GM19240 (cell line): ENCODE results near the gene SLC11A1.

Source experiments
- DNase-seq: peaks from one replicate; pipeline ENCODE4 v3.0.0; 2011; ENCODE audit warnings: low spot score; ENCODE audit not compliant: insufficient read length

SLC11A1 gene

DNA sequence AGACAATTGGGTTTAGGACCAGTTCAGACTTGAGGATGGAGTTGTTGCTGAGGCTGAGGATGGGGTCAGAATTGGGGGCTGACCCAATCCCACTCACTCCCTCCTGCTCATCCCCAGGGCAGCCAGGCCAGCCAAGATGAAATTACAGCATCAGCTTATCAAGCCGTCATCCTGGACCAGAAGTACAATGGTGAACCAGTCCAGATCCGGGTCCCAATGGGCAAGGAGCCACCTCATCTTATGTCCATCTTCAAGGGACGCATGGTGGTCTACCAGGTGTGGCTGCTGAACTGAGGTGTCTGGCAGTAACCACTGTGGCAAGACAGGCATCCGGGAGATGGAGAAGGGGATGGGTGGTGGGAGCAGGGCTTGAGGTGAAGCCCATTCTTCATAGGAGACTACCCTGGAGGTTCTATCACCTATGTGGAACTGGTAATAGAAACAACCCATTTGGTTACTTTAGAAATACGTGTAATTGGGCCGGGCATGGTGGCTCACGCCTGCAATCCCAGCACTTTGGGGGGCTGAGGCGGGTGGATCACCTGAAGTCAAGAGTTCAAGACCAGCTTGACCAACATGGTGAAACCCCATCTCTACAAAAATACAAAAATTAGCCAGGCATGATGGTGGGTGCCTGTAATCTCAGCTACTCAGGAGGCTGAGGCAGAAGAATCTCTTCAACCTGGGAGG is 50.7 kb downstream of the SLC11A1 start:
- no peak for DNase-seq

DNA sequence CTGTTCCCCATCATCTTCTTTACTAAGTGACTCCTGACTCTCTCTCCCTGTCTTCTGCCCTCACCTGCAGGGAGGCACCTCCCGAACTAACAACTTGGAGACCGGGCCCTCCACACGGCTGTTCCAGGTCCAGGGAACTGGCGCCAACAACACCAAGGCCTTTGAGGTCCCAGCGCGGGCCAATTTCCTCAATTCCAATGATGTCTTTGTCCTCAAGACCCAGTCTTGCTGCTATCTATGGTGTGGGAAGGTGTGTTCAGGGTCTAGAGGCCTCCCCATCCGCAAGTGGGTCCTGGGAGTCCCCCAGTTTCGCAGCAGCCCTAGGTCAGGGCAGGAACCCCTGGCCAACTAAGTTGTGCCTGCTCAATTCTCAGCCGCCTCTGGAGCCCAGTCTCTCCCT is 52.4 kb downstream of the SLC11A1 start:
- DNase-seq = no peak

DNA sequence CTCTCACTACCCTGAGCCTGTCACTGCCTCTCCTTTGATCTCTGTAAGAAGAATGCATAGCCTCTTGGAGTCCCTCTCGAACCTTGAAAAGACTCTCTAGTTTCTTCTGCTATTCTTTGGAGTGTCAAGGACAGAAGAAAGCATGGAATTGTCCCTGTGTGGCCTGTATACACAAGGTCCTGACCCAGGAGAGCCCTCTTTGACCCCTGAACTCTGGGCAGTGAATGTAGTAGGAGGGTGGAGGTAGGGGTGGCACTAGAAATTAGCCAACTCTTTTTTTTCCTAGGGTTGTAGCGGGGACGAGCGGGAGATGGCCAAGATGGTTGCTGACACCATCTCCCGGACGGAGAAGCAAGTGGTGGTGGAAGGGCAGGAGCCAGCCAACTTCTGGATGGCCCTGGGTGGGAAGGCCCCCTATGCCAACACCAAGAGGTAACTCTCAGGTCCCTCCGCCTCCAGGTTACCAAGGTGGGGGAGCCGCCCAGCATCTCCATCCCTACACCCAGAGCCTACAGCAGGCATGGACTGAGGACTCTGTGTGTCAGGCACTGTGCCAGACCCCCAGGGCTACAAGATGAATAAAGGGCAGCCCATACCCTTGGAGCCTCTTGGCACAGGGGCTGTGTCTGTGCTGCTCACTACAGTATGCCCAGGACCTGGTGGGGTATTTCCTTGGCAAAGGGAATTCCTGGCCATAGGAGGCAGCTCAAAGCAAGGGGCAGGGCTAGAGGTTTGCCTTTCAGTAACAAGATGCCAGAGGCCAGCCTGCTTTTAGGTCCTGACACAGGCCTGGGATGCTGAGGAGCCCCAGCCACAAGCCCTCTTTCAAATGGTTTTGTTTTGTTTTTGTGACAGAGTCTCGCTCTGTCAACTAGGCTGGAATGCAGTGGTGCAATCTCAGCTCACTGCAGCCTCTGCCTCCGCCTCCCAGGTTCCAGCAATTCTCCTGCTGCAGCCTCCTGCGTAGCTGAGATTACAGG is 53.2 kb downstream of the SLC11A1 start:
- no peak for DNase-seq

DNA sequence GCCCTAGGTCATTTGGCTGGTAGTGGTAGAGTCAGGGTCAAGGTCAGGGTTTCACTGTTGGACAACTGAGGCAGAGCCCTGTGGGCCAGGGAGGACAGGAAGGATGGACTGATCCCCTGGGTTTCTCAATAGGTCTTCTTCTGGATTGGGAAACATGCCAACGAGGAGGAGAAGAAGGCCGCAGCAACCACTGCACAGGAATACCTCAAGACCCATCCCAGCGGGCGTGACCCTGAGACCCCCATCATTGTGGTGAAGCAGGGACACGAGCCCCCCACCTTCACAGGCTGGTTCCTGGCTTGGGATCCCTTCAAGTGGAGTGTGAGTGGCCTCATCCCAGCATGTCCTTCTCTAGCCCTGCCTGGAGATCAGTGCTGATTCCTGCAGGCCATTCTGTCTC is 54.9 kb downstream of the SLC11A1 start:
- no peak for DNase-seq

DNA sequence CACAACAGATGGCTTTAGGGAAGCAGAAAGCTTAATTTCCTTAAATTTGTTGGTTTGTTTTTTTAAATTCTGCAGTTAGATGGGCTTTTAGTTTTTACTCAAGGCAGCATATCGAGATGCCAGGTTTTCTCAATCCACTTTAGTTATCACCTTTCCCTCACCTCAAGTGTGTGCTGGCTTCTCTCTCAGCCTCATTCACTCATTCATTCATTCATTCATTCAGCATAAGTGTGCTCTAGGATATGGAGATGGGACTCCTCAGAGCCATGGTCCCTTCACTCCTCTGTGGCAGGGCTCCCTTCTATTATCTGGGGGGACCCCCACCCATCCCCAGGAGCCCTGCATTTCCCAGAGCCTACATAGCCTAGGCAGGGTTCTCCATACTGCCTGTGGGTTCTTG is 55.9 kb downstream of the SLC11A1 start:
- no peak for DNase-seq

DNA sequence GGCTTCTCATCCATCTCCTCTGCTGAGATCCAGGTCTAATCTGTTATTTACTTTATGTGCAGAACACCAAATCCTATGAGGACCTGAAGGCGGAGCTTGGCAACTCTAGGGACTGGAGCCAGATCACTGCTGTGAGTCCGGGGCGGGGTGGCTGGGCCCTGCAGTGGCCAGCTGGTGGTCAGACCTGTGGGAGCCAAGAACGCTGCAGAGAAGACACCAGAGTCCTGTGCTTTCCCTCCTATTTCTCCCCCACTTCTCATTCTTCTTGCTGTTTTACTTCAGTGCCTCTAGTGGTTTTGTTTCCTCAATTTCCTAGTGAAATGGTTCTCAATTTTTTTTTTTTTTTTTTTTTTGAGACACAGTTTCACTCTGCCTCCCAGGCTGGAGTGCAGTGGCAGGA is 56.5 kb downstream of the SLC11A1 start:
- no peak for DNase-seq

DNA sequence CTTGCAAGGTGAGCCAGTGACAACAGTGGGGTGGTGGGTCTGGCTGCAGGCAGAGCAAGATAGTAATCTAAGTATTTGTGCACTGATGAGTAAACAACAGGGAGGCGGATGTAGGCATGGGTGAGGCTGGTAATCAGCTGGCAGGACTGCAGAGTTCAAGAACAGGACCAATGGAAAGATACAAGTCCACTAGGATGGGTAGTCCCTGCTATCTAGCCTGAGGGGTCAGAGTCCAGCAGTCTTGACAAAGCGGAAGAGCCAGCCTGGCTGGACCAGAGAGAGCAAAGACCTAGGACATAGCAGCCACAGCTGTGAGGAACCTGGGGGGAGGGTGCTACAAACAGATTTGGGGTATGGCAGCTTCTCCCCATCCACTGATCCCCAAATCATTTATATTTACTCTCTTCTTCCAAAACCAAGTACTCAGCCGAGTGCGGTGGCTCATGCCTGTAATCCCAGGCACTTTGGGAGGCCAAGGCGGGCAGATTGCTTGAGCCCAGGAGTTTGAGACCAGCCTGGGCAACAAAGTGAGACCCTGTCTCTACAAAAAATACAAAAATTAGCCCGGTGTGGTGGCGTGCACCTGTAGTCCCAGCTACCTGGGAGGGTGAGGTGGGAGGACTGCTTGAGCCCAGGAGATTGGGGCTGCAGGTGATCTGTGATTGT is 62.8 kb downstream of the SLC11A1 start:
- no peak for DNase-seq

DNA sequence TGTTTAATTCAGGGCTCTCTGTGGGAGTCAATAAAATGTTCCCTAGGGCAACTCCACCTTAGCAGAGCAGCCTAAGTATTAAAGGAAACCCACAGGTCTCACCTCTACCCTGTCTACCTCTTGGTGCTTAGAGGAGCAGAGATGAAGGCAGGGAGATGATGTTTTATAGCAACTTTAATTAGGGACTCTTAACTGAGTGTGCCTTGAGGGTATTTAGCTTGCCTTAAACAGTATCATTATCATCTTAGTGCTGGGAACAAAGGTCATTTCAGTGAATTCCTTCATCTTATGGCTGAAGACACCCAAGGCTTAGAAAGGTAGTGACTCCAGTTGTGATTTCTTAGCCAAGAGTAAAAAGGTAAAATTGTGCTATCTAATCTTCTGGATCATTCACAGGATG is 63.5 kb downstream of the SLC11A1 start:
- no peak for DNase-seq
